Measurements from ENCODE around the gene CFAP298.

DNA sequence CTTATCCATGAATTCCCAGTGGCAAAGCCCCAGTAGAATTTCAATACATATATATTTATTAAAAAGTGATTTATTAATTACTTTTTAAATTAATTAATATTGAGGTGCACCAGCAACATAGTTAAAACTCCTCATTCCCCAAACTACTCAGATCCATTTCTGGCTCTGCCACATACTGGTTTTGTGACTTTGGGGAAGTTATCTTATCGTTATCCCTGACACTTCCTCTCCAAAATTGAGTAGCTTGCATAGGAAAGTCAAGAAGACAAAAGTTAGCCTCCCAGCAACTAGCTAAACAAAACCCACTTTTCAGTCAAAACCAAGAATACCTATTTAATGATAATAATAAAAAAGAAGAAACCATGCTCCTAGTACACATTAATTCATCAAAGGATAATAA, 62.7 kb downstream of the CFAP298 start:
- TF ChIP-seq POLR2A (IDR thresholded peaks at IDR 0.05) = no peak
- TF ChIP-seq, protein P1, sequence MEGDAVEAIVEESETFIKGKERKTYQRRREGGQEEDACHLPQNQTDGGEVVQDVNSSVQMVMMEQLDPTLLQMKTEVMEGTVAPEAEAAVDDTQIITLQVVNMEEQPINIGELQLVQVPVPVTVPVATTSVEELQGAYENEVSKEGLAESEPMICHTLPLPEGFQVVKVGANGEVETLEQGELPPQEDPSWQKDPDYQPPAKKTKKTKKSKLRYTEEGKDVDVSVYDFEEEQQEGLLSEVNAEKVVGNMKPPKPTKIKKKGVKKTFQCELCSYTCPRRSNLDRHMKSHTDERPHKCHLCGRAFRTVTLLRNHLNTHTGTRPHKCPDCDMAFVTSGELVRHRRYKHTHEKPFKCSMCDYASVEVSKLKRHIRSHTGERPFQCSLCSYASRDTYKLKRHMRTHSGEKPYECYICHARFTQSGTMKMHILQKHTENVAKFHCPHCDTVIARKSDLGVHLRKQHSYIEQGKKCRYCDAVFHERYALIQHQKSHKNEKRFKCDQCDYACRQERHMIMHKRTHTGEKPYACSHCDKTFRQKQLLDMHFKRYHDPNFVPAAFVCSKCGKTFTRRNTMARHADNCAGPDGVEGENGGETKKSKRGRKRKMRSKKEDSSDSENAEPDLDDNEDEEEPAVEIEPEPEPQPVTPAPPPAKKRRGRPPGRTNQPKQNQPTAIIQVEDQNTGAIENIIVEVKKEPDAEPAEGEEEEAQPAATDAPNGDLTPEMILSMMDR (IDR thresholded peaks at IDR 0.05) = no peak

Data from uterus (tissue), 2 donors.